Activated naive CD8-positive, alpha-beta T cell treated with anti-CD3 and anti-CD28 coated beads, Interleukin-2, amount 10 ng/mL, durations not matched to agents 7 days and 5 days (primary cell): Measurements from ENCODE around the gene MPIG6B. TPM values are rescaled to one million over a fixed set of nuclear protein-coding genes. Genes with fewer than 3 reads are reported as not detected.
"Not testable (repeated sequence)": the region's sequence is repeated elsewhere in the genome, so short reads cannot be mapped to it uniquely, and the experiment has no call there.

Source experiments
- ATAC-seq: fragments of 150-1000 bp; cut with Tn5 transposase; one replicate; pipeline ENCODE4 v1.10.0; 2021; ENCODE audit warnings: low read depth, moderate library complexity
- POLR2A ChIA-PET: fragments of 350-600 bp; sonication (Branson Sonifier 250); formaldehyde crosslinking; loops from one replicate; lab custom pipeline; 2021; ENCODE audit warnings: antibody characterized with exemption; lab: Charles Lee
- DNase-seq: peaks from one replicate; pipeline ENCODE4 v3.0.0; 2021
- H3K27ac Mint-ChIP-seq: one replicate; pipeline ENCODE4 v1.8.0; 2022; ENCODE audit warnings: mild to moderate bottlenecking, mixed read lengths
- H3K27me3 Mint-ChIP-seq: one replicate; pipeline ENCODE4 v1.8.0; 2022; ENCODE audit warnings: mild to moderate bottlenecking, moderate library complexity, mixed read lengths
- H3K36me3 Mint-ChIP-seq: one replicate; pipeline ENCODE4 v1.8.0; 2021; ENCODE audit warnings: mild to moderate bottlenecking, mixed read lengths
- H3K4me1 Mint-ChIP-seq: one replicate; pipeline ENCODE4 v1.8.0; 2021; ENCODE audit warnings: mixed read lengths
- H3K4me3 Mint-ChIP-seq: one replicate; pipeline ENCODE4 v1.8.0; 2022; ENCODE audit warnings: mild to moderate bottlenecking, moderate library complexity, mixed read lengths
- H3K9me3 Mint-ChIP-seq: one replicate; pipeline ENCODE4 v1.8.0; 2021; ENCODE audit warnings: mixed read lengths
- total RNA-seq, 2 experiments: library from RNA; stranded (reverse); gene quantifications; one replicate each; pipeline ENCODE4 v1.2.3, GENCODE V29; 2021

MPIG6B gene
- total RNA-seq, 2 experiments from 2014 or later: 1.2 to 1.5 TPM

DNA sequence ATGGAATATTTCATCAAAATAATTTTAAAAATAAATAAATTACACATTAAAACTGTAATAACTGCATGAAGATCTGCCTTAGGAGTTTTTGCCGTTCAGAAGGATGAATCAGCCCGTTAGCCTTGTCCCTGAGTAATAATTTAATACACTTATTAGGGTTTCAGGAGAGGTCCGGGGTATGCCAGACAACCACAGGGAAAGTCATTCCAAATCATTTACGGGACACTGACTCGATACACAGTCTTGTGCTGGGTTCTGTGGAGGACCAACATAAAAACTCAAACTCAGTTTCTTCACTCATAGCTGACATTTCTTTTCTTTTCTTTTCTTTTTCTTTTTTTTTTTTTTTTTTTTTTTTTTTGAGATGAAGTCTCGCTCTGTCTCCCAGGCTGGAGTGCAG, 17.2 kb upstream of the MPIG6B start:
- no peak for DNase-seq
- no peak overlapping the region for H3K27ac Mint-ChIP-seq
- H3K4me3 Mint-ChIP-seq: no peak overlapping the region
- POLR2A ChIA-PET: interaction anchor here (0.6 to 5.4 kb wide), 4 partner anchors 9 to 233 kb away, joined by 3 to 34 read pairs (median 4); partner anchors contain the start of genes LY6G6D and MSH5
- no peaks in the 10 kb centered on the region for H3K9me3 Mint-ChIP-seq
- peaks cover 3% of the 10 kb centered on the region for H3K27me3 Mint-ChIP-seq
- H3K4me1 Mint-ChIP-seq: peaks cover 23% of the 10 kb centered on the region
- no peaks in the 10 kb centered on the region for H3K36me3 Mint-ChIP-seq
- ATAC-seq: no peak

DNA sequence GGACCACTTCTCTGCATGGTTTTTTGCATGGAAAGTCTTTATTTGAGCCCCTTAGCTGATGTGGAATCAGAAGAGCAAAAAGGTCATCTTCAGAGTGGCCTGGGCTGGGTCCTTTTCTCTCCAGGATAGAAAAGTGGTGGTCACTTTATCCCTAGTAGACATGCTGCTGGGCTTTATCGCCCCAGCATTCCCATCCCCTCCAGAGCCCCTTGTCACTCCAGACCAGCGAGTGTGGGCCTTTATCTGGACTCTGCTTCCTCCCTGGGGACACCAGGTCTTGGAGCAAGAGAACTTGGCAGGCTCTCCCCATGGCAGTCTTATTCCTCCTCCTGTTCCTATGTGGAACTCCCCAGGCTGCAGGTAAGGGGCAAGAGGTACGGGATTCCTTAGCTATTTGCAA, 16.6 kb upstream of the MPIG6B start, which contains the start of gene LY6G6F:
TSS of gene LY6G6F (plus strand) at position 268 of the 400 bp plus-strand sequence. CDS start at position 309, 41 bp downstream.
- Mint-ChIP-seq H3K36me3 (no peaks in the 10 kb centered on the region), H3K27me3 (peaks cover 3% of the 10 kb centered on the region), H3K9me3 (no peaks in the 10 kb centered on the region), H3K4me3 (no peak within 1 kb of the TSS), H3K27ac (no peak within 1 kb of the TSS), H3K4me1 (peaks cover 20% of the 10 kb centered on the region)
- no peak for DNase-seq
- no peak for ATAC-seq
- POLR2A ChIA-PET: interaction anchor here (0.9 to 5.4 kb wide), 2 partner anchors 9 to 32 kb away, joined by 3 to 34 read pairs; partner anchors contain the start of genes LY6G6D and MSH5

DNA sequence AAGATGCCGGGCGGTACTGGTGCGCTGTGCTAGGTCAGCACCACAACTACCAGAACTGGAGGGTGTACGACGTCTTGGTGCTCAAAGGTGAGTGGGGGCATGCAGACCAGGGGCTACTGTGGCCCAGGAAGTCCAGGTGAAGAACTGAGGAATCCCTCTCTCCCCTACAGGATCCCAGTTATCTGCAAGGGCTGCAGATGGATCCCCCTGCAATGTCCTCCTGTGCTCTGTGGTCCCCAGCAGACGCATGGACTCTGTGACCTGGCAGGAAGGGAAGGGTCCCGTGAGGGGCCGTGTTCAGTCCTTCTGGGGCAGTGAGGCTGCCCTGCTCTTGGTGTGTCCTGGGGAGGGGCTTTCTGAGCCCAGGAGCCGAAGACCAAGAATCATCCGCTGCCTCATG, 15.5 kb upstream of the MPIG6B start:
- Mint-ChIP-seq H3K4me1 (peaks cover 19% of the 10 kb centered on the region), H3K9me3 (no peaks in the 10 kb centered on the region), H3K27me3 (peaks cover 6% of the 10 kb centered on the region), H3K27ac (no peak overlapping the region), H3K4me3 (no peak overlapping the region), H3K36me3 (no peaks in the 10 kb centered on the region)
- POLR2A ChIA-PET: interaction anchor here (0.7 kb wide), 1 partner anchor 128 kb away, joined by 3 read pairs; no protein-coding TSS in a partner anchor
- ATAC-seq (no peak), DNase-seq (no peak)

DNA sequence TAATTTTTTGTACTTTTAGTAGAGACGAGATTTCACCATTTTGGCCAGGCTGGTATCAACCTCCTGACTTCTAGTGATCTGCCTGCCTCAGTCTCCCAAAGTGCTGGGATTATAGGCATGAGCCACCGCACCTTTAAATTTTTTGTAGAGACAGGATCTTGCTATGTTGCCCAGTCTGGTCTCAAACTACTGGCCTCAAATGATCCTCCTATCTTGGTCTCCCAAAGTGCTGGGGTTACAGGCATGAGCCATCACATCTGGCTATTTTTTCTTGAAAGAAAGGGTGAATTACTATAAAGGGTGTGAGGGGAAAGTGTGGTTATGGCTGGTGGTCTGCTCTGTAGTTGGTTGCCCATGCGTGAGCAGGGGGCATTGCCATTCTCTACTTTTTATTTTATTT, 14.9 kb upstream of the MPIG6B start:
- H3K27ac Mint-ChIP-seq: no peak overlapping the region
- POLR2A ChIA-PET: no interaction called here
- peaks cover 9% of the 10 kb centered on the region for H3K27me3 Mint-ChIP-seq
- peaks cover 19% of the 10 kb centered on the region for H3K4me1 Mint-ChIP-seq
- ATAC-seq: no peak
- DNase-seq: no peak
- H3K9me3 Mint-ChIP-seq: no peaks in the 10 kb centered on the region
- H3K36me3 Mint-ChIP-seq: no peaks in the 10 kb centered on the region
- H3K4me3 Mint-ChIP-seq: no peak overlapping the region

DNA sequence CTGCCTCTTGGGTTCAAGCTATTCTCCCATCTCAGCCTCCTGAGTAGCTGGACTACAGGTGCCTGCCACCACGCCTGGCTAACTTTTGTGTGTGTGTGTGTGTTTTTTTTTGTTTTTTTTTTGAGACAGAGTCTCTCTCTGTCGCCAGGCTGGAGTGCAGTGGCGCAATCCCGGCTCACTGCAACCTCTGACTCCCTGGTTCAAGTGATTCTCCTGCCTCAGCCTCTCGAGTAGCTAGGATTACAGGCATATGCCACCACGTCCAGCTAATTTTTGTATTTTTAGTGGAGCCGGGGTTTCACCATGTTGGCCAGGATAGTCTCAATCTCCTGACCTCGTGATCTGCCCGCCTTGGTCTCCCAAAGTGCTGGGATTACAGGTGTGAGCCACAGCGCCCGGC, 14.0 kb upstream of the MPIG6B start:
- peaks cover 13% of the 10 kb centered on the region for H3K4me1 Mint-ChIP-seq
- DNase-seq, H3K36me3 Mint-ChIP-seq, H3K27ac Mint-ChIP-seq, ATAC-seq, POLR2A ChIA-PET, H3K9me3 Mint-ChIP-seq, H3K4me3 Mint-ChIP-seq: not testable (repeated sequence)
- peaks cover 12% of the 10 kb centered on the region for H3K27me3 Mint-ChIP-seq

DNA sequence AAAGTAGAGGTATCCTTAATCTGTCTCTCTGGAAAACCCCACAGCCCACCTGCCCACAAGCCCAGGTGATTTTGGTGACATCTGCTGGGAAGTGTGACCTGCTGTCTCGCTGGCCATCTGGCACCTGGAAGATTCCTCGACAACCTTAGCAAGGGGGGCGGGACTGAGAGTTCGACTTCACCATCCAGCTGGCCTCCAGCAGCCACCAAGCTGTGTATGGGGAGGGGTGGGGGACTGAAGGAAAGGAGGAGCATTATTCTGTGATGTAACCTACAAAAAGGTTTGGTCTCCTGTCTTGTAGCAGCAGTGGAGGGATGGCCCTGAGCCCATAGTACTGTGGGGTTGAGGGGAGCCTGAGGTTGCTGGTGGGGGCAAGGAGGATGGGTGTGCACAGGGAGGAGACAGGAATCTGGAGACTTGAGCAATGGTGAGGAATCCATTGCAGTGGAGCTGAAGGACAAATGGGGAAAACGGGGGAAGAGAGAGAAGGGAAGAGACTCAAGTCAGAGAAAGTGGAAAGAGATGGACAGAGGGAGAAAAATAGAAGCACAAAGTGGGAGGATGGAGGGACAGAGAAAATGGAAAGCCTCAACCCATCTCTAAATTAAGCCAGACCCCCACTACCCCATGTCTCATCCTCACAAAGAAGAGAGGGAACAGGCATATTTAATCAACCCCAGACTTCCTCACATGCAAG, 12.5 kb upstream of the MPIG6B start:
- POLR2A ChIA-PET: interaction anchor here (0.9 to 1.0 kb wide), 2 partner anchors 7 to 12 kb away, joined by 3 read pairs; partner anchors contain the start of genes ABHD16A and MPIG6B

DNA sequence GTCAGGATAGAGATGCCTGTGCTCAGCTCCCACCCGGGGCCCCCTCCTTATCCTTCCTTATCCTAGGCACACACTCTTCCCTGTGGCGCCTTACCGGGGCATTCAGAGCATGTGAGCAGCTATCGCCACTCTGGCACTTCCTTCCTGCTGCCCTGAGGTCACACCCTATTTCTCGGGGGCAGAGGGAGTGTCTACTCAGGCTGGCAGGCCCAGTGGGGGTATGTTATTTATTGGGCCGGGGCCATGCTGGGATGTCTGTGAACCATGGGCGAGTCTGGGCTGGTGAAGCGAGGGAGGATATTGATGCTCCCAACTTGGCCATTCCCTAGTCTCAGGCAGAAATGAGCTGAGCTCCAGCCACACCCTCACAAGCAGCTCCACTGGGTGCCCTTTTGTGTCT, 11.9 kb upstream of the MPIG6B start:
- Mint-ChIP-seq H3K9me3 (no peaks in the 10 kb centered on the region), H3K36me3 (no peaks in the 10 kb centered on the region), H3K4me1 (peaks cover 13% of the 10 kb centered on the region), H3K4me3 (peak overlapping the region; percentile 35), H3K27me3 (peaks cover 14% of the 10 kb centered on the region), H3K27ac (no peak overlapping the region)
- ATAC-seq: peak; percentile 53
- no peak for DNase-seq
- POLR2A ChIA-PET: interaction anchor here (0.6 to 1.0 kb wide), 4 partner anchors 8 to 27 kb away, joined by 3 read pairs; partner anchors contain the start of genes ABHD16A and MPIG6B

More for the DNA sequence above, 12.5 kb upstream of the MPIG6B start:
- no peak for DNase-seq
- Mint-ChIP-seq H3K36me3 (no peaks in the 10 kb centered on the region), H3K4me3 (no peak overlapping the region), H3K9me3 (no peaks in the 10 kb centered on the region), H3K27me3 (peaks cover 14% of the 10 kb centered on the region), H3K4me1 (peaks cover 13% of the 10 kb centered on the region), H3K27ac (peak overlapping the region; percentile 77)
- ATAC-seq: no peak

DNA sequence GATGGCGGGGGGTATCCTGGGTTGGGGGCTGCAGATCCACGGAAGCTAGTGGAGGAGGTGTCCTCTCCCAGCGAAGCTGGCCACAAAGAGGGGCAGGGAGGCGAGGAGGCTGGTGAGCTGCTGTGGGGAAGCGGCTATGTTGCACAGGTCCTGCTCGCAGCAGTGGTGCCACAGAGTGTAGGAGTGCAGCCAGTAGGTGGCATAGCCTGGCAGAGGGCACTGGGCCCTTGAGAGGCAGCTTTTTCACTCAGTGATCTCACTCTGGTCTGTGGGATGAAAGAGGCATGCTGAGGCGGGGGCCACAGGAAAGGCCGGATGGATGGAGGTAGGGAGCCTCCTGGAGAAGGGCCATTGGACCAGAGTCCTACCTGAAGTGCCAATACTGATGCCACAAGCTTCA, 10.9 kb upstream of the MPIG6B start:
- POLR2A ChIA-PET: interaction anchor here (0.6 kb wide), 1 partner anchor 186 kb away, joined by 3 read pairs; no protein-coding TSS in a partner anchor
- peaks cover 13% of the 10 kb centered on the region for H3K4me1 Mint-ChIP-seq
- no peak overlapping the region for H3K4me3 Mint-ChIP-seq
- H3K36me3 Mint-ChIP-seq: no peaks in the 10 kb centered on the region
- H3K27me3 Mint-ChIP-seq: peaks cover 15% of the 10 kb centered on the region
- DNase-seq: no peak
- peak; percentile 49 for ATAC-seq
- H3K27ac Mint-ChIP-seq: no peak overlapping the region
- no peaks in the 10 kb centered on the region for H3K9me3 Mint-ChIP-seq

DNA sequence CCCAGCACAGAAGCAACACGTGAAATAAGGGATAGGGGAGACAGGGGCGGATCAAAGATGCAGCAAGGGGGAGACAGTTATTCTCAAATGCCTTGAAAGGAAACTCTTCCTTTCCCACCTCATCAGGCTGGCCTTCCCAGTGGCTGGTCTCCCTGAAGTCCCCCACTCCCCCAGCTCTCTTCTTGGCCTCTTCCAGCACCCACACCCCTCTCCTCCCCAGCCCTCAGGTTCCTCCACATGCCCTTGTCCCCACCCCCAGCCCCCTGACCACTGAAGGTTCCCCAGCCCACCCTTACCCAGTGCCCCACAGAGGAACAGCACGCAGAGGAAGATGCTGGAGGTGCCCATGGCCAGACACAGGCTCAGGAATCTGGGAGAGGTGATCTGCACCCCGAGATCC, 9.7 kb upstream of the MPIG6B start:
- POLR2A ChIA-PET: interaction anchor here (0.8 to 0.9 kb wide), 2 partner anchors 10 to 27 kb away, joined by 3 to 7 read pairs; partner anchors contain the start of genes MPIG6B and MSH5
- Mint-ChIP-seq H3K4me1 (peaks cover 13% of the 10 kb centered on the region), H3K9me3 (no peaks in the 10 kb centered on the region), H3K27ac (no peak overlapping the region), H3K4me3 (no peak overlapping the region), H3K27me3 (peaks cover 17% of the 10 kb centered on the region), H3K36me3 (no peaks in the 10 kb centered on the region)
- DNase-seq (no peak), ATAC-seq (no peak)

DNA sequence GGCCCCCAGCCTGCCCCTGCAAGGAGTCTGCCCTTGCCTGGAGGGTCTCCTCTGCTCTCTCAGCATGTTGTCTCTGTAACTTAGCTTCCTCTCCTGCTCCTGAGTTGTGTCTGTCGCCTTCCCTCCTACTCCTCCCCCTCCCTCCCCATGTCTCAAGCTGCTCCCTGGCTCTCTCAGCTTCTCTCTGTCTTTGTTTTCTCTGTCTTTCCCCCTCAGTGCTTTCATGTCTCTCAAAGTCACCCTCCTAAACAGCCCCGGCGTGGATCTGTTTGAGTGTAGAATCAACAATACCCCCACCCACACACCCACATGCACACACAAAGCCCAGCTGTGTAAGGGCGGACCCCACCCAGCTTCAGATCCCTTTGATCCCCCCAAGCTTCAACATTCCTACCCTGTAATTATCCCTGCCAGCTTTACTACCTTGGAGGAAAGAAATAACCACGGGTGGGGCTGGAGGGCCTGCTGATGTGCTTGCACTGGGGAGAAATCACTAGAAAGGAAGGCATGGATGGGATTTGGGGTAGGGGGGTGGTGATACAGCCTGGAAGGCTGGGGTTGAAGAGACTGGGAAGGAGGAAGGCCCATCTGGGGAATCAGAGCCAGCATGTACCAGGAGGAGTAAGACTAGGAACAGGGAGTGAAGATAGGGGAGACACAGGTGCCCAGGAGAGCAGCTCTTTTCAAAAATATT, 9.0 kb upstream of the MPIG6B start:
- DNase-seq: no peak
- POLR2A ChIA-PET: interaction anchor here (0.8 to 1.0 kb wide), 3 partner anchors 9 to 26 kb away, joined by 3 to 7 read pairs (median 3); partner anchors contain the start of genes ABHD16A, MPIG6B and MSH5
- Mint-ChIP-seq H3K9me3 (no peaks in the 10 kb centered on the region), H3K4me1 (peaks cover 15% of the 10 kb centered on the region), H3K4me3 (no peak overlapping the region), H3K27ac (peak overlapping the region; percentile 25), H3K36me3 (no peaks in the 10 kb centered on the region), H3K27me3 (peaks cover 17% of the 10 kb centered on the region)
- ATAC-seq: no peak

DNA sequence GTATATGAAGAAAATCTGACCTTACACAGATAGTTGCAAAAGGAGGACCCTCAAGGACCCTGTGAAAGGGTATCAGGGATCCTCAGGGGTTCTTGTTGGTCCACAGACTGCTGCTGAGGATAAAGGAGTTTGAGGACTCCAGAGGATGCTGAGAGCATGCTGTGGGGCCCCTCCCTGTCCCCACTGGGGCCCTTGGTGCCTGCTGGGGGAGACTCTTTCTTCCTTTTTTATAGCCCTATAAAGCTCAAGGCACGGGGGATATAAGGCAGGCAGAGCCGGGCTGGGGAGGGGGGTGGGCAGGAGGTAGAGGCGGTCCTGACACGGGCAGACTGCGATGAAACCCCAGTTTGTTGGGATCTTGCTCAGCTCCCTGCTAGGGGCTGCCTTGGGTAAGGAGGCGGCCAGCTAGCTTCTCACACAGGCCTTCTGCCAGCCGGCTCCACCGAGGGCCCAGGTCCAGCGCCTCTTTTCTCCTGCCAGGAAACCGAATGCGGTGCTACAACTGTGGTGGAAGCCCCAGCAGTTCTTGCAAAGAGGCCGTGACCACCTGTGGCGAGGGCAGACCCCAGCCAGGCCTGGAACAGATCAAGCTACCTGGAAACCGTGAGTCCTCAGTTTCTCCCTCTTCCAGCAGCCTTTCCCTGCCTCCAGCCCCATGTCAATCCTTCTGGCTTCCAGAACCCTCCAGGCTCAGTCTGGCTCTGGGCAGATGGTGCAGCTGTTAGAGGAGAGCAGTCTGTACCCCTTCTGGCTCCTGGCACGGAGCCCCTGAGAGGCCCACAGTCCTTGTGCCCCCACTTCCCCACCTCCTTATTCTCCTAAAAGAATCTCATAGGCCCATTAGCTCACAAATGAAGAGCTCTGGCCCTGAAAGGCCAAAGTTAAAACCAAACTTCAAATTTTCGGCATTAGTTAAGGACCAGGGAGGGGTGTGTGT, 7.9 kb upstream of the MPIG6B start, which contains the start of gene LY6G6D:
TSS of gene LY6G6D (plus strand) at position 327 of the 937 bp plus-strand sequence. CDS start at position 335, 8 bp downstream.
- Mint-ChIP-seq H3K9me3 (no peaks in the 10 kb centered on the region), H3K27me3 (peaks cover 20% of the 10 kb centered on the region), H3K27ac (no peak within 1 kb of the TSS), H3K4me3 (no peak within 1 kb of the TSS), H3K4me1 (peaks cover 15% of the 10 kb centered on the region), H3K36me3 (no peaks in the 10 kb centered on the region)
- no peak for DNase-seq
- POLR2A ChIA-PET: interaction anchor here (0.6 to 1.4 kb wide), 2 partner anchors 9 to 257 kb away, joined by 3 to 4 read pairs; partner anchors contain the start of genes DXO and LY6G6F
- no peak for ATAC-seq

DNA sequence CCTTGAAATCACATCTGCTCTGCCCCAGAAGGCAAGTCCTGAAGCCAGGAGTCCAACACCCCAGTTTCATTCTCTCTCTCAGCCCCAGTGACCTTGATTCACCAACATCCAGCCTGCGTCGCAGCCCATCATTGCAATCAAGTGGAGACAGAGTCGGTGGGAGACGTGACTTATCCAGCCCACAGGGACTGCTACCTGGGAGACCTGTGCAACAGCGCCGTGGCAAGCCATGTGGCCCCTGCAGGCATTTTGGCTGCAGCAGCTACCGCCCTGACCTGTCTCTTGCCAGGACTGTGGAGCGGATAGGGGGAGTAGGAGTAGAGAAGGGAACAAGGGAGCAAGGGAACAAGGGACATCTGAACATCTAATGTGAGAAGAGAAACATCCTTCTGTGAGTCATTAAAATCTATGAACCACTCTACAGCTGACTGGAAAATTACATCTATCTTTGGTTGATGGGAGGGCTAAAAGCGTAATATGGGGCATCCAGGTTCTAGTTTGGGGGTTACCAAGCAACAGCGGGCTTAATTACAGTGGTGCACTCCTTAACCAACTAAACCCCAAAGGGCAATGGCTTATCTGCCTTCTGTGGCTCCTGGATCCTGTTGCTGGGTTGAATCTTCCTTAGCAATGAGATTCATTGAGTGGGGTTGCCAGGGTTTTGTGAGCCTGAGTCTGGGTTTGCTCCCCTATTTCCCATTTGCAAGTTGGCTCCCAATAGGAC, 5.5 kb upstream of the MPIG6B start:
- ATAC-seq: no peak

More for the DNA sequence above, 5.5 kb upstream of the MPIG6B start:
- no peak overlapping the region for H3K4me3 Mint-ChIP-seq
- H3K36me3 Mint-ChIP-seq: no peaks in the 10 kb centered on the region
- DNase-seq: no peak
- no peaks in the 10 kb centered on the region for H3K9me3 Mint-ChIP-seq
- H3K27me3 Mint-ChIP-seq: peaks cover 14% of the 10 kb centered on the region
- H3K4me1 Mint-ChIP-seq: peaks cover 2% of the 10 kb centered on the region
- POLR2A ChIA-PET: interaction anchor here (0.5 to 0.6 kb wide), 2 partner anchors 13 to 64 kb away, joined by 3 to 4 read pairs; no protein-coding TSS in a partner anchor
- H3K27ac Mint-ChIP-seq: no peak overlapping the region
